OCI-M2 (cell line): ENCODE measurements around the gene CIRBP.

ENCODE experiments used
- DNase-seq: peaks from one replicate; lab custom pipeline; 2025; ENCODE audit not compliant: unreplicated experiment; lab: John Stamatoyannopoulos, UW

The CIRBP gene

DNA sequence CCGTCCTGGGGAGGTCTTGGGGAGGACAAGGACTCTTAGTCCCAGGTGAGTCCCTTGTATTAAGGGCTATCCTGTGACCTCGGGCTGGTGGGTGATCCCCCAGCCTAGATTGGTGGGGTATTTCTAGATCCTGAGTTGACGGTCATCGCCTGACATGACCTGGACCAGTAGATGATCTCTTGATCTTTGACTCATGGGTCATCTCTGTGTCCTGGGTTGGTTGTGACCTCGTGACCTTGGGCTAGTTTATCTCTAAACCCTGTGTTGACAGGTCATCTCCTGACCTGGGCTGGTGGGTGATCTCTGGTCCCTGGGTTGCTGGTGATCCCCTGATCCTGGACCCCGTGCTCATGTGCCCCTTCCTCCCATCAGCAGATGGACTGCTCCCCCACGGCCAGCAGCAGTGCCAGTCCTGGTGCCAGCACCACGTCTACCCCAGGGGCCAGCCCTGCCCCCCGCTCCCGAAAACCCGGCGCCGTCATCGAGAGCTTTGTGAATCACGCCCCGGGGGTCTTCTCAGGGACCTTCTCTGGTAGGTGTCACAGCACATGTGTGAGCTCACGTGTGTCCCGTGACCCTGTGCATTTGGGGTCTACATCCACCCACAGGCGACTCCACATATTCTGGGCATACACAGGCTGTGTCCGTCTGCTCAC, 14.5 kb upstream of the CIRBP start:
- DNase-seq = no peak

DNA sequence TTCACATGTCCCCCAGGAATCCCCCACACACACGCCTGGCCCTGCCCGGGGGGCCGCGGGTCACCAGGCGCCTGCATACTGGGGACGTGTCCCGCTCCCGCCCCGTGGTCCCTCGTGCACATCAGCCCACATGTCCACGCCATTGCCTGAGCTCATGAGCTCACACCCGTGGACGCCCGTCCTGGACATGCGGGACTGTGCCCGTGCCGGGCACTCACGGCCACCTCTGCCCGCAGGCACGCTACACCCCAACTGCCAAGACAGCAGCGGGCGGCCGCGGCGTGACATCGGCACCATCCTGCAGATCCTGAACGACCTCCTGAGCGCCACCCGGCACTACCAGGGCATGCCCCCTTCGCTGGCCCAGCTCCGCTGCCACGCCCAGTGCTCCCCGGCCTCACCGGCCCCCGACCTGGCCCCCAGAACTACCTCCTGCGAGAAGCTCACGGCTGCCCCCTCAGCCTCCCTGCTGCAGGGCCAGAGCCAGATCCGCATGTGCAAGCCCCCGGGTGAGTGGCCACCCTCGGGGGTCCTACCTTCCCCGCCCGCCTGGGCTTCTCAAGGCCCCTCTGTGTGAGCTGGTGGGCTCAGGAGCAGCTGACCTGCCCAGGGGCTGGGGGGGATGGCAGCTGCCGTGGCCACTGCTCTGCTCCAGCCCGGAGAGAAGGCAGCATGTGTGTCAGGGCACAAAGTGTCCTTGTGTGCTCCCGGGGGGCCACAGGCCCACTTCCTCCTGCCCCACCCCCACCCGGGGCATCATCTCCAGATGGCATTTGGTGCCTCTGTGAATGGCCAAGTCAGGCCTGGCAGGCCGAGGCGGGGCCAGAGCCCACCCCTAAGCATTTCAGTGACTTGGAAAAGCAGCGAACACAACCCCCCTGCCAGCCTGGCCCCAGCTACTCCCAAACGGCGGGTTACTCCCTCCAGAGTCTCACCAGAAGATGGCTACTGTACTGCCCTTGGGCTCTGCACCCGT, 13.7 kb upstream of the CIRBP start:
- DNase-seq = no peak

DNA sequence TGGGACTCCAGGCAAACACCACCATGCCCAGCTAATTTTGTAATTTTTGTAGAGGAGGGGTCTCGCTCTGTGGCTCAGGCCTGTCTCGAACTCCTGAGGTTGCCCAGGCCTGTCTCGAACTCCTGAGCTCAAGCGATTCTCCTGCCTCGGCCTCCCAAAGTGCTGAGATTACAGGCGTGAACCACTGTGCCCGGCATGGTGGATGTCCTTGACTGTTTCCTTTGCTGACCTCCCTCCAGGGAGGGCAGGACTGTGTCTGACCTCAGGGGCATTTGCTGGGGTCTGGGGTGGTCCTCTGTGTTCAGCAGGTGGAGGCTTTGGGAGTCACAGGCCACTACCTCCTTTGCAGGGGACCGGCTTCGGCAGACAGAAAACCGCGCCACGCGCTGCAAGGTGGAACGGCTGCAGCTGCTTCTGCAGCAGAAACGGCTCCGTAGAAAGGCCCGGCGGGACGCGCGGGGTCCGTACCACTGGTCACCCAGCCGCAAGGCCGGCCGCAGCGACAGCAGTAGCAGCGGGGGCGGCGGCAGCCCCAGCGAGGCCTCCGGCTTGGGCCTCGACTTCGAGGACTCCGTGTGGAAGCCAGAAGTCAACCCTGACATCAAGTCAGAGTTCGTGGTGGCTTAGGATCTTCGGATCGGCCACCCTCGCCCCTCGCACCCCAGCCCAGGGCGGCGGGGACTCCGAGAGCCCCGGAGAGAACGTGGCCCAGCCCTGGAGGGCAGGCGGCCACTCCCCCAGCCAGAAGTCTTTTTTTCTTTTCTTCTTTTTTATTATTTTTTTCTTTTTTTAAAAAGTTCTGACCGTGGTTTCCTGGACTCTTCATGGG, 12.3 kb upstream of the CIRBP start:
- no peak for DNase-seq

DNA sequence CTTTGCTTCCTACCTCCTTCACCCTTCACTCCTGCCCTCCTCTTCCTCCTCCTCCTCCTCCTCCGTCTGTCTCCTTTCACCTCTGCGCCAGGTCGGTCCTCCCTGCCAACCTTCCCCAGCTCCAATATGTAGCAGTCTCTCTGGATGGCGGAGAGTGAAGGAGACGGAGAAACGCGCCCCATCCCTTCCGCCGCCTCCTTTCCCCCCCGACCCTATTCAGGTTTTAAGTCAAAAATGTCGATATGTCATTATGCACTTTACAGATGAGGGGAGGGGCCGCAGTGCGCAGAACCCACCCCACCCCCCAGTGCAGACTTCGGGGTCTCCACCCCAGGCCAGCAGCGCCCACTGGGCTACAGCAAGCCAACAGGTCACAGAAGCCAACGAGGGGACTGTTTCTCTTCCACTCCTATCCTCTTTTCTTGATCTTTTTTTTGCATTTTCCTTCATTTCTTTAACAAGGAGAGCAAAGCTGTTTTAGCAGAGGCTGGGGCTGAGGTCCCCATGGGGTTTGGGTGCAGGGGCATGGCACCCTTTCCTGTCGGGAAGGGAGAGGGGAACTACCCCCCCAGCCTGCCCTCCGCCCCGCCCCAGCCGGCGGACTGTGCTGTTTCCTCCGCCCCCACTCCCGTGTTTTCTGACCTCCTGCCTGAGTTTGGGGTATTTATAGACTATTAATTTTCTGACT, 11.5 kb upstream of the CIRBP start:
- DNase-seq = no peak

DNA sequence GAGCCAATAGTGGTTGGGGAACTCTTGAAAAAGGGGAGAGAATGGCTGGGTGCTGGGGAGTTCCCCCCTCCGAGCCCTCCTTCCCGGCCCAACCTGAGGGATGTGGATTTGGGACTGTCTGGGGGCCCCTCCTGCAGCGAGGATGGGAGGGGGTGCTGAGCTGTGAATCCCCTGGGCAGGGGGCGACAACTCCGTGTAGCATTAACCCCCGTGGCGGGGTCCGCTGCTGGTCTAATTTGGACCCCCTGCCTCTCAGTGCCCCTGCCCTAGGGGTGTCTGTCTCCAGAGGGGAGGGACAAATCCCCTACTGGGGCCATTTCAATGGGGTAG, 11.0 kb upstream of the CIRBP start:
- DNase-seq = no peak

DNA sequence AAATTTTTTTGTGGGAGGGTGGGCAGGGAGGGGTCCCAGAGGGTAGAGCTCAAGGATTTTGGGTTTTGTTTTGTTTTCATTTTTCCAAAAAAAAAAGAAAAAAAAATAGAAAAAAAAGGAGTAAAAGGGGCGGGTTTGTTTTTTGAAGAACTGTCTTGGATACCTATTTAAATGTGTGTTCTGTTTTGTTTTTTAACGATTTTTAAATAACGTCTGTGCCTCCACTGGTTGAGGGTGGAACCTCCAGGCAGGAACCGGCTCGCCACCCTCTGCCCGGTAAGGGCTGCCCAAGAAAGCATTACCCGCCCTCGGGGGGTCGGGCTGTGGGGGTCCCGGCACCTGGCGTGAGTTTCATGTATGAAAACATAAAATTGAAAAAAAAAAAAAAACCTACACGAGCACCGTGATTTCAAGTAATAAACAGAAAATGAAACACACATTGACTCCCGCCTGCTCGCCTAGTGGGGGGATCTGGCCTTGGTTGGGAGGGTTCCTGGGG, 10.4 kb upstream of the CIRBP start:
- DNase-seq = no peak

DNA sequence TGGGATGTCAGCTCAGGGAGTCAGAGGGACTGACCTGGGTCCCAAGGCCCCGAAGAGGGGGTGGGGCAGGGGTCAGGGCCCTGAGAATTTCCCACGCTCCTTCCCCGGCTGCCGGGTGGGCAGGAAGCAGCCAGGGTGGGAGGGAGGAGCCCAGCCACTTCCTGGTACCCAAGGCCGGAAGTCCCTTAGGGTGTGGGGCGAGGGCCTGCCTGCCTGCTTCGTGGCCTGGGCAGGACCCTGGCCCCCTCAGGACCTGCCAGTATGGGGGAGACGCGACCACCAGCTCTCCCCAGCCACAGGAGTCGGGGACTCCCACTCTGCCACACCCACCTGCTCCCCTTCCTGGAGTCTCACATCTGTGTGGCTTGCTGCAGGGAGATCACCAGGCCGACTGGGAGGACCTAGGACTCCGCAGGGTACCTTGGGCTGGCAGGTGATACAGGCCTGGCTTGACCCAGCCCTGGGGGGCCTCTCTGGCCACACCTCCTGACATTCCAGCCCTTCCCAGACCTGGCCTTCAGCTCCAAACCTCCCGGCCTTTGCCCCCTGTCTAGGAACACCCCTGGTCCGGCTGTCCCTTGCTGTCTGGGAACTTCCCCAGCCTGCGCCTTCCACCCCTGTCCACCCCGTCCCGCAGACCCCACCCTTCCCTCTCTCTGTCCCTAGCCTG, 9.8 kb upstream of the CIRBP start:
- DNase-seq = no peak

DNA sequence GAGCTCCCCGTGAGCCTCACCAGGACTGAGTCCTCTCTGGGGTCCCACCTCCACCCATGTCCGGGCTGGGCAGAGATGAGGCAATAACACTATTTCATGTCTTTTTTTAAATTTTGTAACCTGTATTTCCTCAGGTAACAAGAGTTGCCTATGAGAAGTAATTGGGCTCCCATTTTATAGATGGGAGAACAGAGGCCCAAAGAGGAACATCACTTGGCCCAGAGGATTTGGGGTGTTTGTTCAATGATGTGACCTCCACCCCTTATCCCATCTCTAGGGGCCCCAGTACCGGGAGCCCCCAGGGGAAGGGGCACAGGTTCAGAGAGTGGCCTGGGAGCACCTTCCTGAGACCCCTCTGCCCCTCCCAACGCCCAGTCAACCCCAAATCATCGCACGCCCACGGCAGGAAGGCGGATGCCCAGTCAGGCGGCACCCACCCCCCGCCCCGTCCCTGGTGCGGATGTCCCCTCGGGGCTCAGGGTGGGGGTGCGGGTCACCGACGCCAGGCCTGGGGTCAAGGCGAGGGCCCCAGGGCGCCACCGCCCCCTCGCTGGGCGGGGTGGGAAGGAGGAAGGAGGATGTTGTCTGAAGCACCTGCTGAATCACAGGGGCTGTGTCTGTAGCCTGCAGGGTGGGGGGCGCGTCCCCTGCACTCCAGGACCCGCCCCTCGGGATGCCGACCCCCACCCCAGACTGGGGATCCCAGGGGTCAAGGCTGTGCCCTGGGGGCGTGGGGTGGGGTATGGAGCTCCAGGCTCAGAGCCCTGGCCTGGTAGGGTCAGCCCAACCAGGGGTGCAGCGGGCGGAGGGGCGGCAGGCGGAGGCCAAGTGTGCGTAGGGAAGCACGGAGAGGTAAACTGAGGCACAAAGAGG, 9.0 kb upstream of the CIRBP start:
- DNase-seq = no peak

DNA sequence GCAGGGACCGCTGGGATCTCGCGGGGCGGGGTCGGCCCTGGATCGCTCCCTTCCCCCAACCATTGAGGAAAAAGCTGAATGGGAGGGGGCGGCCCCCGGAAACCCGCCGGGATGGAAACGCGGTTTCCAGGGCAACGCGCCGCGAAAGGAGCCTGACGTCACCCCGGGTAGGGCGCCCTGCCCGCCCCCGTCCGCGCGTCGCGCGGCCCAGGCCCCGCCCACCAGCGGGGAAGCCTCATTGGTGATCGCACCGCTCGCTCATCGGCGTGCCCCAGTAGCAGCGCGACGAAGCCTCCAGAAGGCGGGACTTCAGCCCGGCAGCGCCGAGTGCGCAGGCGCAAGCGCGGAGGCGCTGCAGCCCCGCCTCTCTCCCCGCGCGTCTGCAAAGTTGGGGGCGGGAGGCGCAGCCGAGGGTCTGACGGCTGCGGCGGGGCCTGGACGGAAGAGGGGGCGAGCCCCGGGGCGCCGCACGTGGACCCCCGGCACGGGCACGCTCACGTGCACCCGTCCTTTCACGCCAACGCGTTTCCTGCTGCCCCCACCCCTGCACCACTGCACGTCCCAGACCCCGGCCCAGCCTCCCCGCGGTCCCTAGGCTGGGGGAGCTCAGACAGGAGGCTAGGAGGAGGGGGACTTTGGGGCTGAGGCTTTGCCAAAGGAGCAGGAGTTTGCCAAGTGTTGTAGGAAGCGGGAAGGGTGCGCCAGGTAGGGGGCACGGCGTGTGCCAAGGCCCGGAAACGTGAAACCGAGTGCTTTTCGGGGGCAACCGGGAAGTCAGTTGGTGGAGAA, 8.2 kb upstream of the CIRBP start:
- DNase-seq = peak; percentile 66

DNA sequence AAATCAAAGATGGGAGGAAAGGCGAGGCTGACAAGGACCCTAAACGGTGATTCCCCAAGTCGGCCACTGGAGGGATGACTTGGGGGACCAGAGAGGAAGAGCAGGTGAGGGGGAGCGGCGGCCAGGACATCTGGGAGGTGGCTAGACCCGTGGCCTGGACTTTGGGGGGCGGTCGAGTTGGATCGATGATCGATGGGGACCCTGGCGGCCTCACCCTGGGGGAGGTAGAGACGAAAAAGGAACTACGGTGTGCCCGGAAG, 7.7 kb upstream of the CIRBP start:
- no peak for DNase-seq

DNA sequence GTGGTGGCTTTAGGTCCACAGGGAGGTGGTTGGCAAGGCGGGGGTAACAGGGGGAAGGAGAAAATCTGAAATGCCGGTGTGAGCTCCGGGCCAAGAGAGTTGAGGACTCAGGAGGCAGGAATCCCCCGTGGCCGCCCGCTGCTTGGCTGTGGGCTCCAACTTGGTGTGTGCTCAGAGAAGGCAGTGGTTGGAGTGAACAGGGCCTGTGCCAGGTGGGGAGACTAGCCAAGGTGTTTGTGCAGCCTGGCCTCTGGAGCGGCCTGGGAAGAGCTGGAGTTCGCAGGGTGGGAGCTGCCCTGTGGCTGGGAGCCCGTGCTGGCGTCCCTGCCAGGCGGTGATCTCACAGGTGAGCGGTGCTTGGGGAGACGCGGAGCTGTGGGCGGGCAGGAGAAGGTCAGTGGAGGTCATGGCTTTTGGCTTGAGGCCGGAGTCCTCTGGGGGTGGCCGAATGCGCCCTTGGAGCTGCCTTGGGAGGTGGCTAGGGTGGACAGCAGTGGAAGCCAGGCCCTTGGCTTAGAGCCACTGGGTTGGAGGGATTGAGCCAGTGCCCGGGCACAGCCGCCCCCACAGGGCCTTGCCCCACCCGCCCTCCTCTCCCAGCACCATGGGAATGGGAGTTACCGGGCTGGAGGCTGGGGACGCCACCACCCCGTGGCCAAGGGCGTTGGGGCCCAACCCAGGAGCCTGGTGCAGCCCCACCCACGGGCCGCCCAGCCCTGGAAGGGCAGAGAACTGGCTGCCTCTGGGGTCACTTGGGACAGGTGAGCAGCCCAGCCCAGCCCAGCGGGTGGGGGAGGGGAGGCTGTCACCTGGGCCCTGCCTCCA, 7.1 kb upstream of the CIRBP start:
- no peak for DNase-seq

DNA sequence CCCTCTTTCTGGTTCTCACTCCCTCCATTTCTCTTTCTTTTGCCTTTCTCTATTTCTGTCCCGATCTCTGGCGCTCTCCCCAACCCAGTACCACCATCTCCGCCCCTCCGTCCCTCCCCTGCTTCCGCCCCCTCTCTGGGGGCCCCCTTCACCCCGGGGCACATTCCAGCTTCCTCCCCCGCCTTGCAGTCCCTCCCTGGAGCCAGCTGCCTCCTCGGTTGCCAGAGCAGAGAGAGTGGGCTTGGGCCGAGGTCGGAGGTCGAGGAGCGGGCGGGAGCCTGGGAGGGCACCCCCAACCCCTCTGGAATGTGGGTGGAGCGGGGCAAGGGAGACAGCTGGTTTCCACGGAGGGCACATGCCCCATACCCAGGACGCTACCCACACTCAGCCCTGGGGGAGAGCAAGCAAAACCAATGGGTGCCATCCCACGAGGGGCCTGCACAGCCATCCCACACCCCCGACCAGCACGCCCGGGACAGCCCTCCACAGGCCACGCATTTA, 6.5 kb upstream of the CIRBP start:
- no peak for DNase-seq

DNA sequence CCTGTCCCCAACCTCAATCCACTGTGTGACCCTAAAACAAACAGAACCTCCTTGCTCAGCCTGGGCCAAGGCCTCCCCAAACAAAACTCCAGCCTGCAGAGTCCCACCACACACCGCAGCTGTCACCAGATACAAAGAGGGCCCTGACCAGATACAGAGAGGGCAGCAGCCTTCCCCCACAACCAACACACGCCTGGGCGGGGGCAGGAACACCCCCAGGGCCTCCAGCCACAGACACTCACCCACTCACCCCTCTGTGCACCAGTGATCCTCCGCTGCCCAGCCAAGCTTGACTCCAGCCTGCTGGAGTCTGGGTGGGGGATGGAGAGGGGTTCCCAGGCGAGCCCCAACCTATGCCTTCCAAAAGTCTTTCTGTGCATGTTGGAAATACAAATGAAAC, 5.9 kb upstream of the CIRBP start:
- no peak for DNase-seq

DNA sequence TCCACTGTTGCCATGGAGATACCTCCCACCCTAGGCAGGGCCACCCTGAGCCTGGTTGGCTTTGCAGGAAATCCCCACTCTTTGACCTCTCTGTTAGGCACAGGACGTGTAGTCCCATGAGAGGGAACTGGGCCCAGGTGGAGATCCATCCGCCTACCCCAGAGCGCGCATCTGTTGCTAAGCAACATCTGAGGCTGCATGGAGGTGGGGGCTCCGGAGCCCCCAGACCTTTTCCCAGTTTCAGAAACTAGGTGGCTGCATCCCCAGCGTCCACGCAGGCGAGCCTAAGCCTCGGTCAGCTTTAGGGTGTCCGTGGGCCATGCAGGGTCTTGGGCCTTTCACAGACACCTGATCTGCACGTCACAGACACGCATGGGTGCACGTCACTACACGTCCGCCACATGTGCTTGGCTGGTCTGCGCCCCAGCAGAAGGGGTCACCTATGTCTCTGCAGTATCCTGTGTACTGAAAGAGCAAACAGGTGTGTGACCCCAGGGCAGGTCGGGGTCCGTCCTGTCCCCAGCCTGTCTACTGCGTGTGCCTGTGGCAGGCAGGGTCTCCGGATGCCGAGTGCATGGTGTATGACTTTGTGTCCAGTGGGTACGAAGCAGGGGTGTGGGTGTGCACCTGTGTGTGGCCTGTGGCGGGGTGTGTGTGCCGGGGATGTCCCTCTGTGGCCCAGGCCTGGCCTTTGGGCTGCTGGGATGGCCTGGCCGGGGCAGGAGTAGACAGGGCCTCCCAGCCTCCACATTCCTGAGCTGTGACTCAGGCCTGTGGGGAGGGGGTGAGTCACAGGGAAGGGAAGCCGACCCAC, 4.1 kb upstream of the CIRBP start:
- no peak for DNase-seq

DNA sequence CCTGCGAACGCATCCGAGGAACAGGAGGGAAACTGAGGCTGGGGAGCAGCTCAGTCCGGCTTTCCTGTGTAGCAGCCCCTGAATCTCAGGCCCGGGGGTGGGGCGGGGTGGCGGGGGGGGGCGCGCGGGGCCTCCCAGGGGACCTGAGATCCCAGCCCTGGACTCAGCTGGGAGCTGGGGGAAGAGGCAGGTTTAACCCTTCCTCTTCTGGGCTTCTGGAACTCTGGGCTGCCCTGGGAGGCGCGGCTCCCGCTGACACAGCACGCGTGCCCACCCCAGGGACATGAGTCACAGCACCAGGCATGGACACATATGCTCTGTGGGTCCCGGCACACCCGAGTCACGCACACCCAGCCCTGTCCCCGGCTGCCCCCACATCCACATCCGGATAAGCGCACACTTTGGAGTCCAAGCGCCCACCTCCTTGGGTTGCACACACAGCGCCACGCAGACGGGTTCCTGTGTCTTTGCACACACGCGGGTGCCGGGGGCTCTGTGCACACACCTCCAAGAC, 3.5 kb upstream of the CIRBP start:
- no peak for DNase-seq

DNA sequence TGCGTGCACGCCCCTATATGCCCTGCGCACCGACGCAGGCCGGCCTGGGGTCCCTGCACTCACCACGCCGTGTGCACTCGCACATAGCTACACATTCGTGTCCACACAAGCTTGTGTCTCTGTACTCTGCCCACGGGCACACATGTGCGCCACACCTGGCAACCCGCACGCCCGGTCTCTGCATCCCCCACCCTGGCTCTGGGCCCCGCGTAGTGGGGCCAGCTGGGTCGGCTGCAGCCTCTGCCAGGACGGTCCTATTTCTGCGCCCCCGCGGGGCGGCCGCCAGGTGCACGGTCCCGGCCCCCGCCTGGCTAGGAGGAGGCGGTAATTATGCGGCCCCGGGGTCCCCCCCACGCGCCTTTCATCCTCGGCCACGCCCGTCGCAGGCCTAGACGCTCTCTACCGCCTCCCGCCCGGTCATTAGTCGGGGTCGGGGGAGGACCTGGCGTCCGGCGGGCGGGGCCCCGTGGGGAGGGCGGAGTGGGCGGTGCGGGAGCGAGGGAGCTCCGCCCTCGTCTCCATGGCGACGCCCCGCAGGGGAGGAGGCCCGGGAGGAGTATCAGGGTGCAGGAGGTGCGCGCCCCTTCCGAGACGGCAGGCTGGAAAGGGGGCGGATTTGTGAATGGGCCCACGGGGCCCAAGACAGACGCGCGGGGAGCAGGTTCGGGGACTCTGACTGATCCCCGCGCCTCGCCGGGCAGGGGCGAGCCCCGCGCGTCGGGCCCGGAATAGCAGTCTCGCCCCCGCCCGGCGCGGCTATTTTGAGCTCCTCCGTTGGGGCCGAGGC, 2.8 kb upstream of the CIRBP start:
- no peak for DNase-seq
